ENCODE measurements around the gene TDRD6.

The TDRD6 gene

DNA sequence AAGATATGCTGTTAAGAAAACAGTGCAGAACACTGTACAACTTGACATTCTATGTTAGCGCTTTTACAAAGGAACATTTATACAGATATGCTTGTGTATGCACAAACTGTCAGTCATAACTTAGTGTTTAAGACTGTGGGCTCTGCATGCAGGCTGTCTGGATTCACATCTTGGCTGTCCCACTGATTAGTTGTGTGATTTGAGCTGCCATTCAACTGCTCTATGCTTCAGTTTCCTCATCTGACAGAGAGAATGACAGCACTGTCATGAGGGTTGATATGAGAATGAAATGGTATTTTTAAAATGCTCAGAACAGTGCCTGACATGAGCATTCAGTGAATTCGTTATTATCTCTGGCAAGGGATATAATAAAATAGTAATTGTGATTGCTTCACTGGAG lies 26.2 kb upstream of the TDRD6 start:
- TF ChIP-seq, protein P1, sequence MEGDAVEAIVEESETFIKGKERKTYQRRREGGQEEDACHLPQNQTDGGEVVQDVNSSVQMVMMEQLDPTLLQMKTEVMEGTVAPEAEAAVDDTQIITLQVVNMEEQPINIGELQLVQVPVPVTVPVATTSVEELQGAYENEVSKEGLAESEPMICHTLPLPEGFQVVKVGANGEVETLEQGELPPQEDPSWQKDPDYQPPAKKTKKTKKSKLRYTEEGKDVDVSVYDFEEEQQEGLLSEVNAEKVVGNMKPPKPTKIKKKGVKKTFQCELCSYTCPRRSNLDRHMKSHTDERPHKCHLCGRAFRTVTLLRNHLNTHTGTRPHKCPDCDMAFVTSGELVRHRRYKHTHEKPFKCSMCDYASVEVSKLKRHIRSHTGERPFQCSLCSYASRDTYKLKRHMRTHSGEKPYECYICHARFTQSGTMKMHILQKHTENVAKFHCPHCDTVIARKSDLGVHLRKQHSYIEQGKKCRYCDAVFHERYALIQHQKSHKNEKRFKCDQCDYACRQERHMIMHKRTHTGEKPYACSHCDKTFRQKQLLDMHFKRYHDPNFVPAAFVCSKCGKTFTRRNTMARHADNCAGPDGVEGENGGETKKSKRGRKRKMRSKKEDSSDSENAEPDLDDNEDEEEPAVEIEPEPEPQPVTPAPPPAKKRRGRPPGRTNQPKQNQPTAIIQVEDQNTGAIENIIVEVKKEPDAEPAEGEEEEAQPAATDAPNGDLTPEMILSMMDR (IDR thresholded peaks at IDR 0.05): no peak

DNA sequence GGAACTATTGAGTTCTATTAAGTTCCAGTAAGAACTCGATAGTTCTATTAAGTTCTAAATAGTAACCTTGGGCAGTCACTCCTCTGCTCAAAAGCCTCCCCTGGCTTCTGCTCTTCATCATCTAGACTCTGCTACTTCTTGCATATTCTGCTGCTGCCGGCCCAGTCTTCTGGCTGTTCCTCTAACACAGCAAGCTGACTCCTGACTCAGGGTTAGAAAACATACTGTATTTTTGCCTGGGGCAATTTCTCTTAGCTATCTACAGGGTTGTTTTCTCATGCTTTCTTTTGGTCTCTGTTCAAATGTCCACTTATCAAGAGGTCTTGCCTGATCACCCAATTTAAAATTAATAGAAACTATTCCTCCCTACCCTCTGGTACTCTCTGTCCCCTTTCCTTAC lies 20.3 kb upstream of the TDRD6 start:
- TF ChIP-seq, protein P1 (IDR thresholded peaks at IDR 0.05): no peak

DNA sequence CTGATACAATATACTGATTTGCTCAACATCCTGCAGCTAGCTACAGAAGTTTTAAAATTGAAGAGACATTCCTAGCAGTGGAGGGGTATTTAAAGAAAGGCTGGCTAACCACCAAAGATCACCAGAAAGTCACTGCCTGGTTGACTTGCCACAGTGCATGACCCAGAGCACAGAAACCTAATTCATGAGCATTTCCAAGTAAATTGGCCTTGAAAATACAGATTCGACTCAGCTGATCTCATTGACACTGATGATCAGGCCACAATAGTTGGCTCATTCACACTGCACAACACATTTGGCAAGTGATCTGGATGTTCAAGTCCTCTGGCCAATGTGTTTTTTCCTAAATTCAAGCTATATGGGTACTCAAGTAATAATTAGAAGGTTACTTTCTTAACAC lies 13.3 kb upstream of the TDRD6 start:
- TF ChIP-seq, protein P1 (IDR thresholded peaks at IDR 0.05): no peak

DNA sequence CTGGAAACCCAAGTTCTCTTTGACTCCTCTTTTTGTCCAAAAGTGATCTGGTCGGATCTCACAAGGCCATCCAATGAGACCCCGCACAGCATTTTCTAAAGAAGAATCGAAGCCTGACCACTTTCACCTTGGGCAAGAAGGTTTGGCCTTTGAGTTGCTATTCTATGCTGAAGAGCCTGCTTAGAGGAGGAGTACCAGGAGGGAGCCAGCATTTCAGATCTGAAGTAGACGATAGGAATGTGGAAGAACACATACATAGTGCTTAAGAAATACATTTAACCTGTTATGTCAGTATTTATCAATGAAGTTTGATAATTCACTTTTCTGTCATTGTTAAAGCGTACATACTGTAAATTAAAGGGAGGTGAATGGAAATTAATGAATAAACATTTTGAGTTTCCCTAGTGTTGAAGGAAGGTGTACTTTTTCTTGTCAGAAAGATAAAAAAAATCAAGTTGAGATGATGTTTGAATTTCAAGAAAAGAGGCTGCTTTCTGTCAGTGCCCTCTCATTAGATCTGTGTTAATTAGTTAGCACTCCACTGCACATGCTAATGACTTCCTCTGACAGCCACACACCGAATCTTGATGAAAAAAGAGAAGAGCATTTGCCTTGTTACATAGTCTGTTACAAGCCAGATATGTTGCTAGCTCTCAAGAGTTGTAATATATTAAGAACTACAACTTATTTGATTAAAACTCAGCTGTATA lies 10.9 kb upstream of the TDRD6 start:
- TF ChIP-seq, protein P1 (IDR thresholded peaks at IDR 0.05): no peak

DNA sequence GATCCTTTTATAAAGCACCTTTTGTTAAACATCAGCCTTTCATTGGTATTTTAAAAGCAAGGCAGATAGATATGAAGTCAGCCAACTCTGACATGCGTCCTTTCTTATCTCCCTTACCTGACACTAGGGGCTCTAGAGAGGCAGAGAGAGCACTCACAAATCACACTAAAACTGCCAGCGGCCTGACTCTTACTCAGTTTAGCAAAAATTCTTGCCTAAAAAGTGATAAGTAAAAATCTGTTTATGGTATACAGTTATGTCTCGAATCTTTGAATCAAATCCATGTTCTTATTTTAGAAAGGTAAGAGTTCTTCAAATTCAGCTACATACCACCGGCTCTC lies 10.4 kb upstream of the TDRD6 start:
- TF ChIP-seq, protein P1 (IDR thresholded peaks at IDR 0.05): no peak; the same call in 1 of the 2 replicates

DNA sequence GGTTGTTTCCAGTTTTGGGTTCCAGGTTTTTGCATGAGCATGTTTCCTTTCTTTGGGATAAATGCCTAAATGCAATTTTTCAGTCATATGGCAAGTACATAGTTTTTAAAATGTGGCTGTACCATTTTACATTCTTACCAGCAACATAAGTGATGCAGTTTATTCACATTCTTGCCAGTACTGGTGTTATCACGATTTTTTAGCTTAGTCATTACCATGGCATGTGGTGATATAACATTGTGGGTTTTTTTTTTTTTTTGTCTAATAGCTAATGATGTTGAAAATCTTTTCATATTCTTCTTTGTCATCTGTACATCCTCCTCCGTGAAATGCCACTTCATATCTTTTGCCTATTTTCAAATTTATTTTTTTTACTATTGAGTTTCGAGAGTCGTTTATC lies 2.9 kb upstream of the TDRD6 start:
- TF ChIP-seq, protein P1 (IDR thresholded peaks at IDR 0.05): no peak

DNA sequence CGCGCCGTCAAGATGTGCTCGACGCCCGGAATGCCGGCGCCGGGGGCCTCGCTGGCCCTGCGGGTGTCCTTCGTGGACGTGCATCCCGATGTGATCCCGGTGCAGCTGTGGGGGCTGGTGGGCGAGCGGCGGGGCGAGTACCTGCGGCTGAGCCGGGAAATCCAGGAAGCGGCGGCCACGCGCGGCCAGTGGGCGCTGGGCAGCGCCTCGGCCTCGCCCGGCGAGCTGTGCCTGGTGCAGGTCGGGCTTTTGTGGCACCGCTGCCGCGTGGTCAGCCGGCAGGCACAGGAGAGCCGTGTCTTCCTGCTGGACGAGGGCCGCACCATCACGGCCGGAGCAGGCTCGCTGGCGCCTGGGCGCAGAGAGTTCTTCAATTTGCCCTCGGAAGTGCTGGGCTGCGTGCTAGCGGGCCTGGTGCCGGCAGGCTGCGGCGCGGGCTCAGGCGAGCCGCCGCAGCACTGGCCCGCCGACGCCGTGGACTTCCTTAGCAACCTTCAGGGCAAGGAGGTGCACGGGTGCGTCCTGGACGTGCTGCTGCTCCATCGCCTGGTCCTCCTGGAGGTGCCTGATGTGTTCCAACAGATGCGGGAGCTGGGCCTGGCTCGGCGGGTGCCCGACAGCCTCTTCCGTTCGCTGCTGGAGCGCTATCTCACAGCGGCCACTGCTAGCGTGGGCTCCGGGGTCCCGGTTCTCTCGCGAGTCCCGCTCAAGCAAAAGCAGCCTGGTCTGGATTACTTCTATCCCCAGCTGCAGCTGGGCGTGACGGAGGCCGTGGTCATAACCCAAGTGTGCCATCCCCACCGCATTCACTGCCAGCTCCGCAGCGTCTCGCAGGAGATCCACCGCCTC lies 656 bp downstream of the TDRD6 start:
- TF ChIP-seq, protein P1 (IDR thresholded peaks at IDR 0.05): no peak

Data from LNCAP (cell line).